Fibroblast of mammary gland (primary cell): ENCODE results near the gene LCN1.
"Not testable (repeated sequence)": the region's sequence is repeated elsewhere in the genome, so short reads cannot be mapped to it uniquely, and the experiment has no call there.

Source experiments
- DNase-seq: peaks from one replicate; pipeline ENCODE4 v3.0.0-alpha.2; 2010; ENCODE audit warnings: low read depth
- H3K4me3 ChIP-seq: 2 replicates; pipeline ENCODE4 v1.5.1; 2011; ENCODE audit warnings: low read depth, mild to moderate bottlenecking, low read length, moderate library complexity; ENCODE audit not compliant: control insufficient read depth
- CTCF ChIP-seq: conservative IDR thresholded peaks from 2 replicates; pipeline ENCODE4 v1.5.1; 2011; ENCODE audit warnings: low read depth, low read length, inconsistent platforms; ENCODE audit not compliant: control insufficient read depth, insufficient read depth

The LCN1 gene

GRCh38 chr9:135547756-135548736, 26.8 kb downstream of the LCN1 start:
- DNase-seq = no peak
- no peak overlapping the region for H3K4me3 ChIP-seq
- no peak for TF ChIP-seq CTCF

- not testable (repeated sequence) for H3K4me3 ChIP-seq, DNase-seq
Measured at GRCh38 chr9:135549478-135550343, 28.5 kb downstream of the LCN1 start.

- DNase-seq = no peak
- H3K4me3 ChIP-seq = no peak overlapping the region
- TF ChIP-seq CTCF = no peak
Measured at GRCh38 chr9:135550344-135550918, 29.2 kb downstream of the LCN1 start.

GRCh38 chr9:135551031-135551430, 29.8 kb downstream of the LCN1 start:
- TF ChIP-seq CTCF = no peak
- no peak for DNase-seq
- no peak overlapping the region for H3K4me3 ChIP-seq

- no peak overlapping the region for H3K4me3 ChIP-seq
- TF ChIP-seq CTCF = no peak
- no peak for DNase-seq
Measured at GRCh38 chr9:135551456-135551855, 30.2 kb downstream of the LCN1 start.

GRCh38 chr9:135552021-135552697, 30.9 kb downstream of the LCN1 start:
- H3K4me3 ChIP-seq = no peak overlapping the region
- TF ChIP-seq CTCF = no peak
- no peak for DNase-seq
